SK-N-SH treated with all-trans-retinoic acid at 6 μM for 48 hours (cell line): ENCODE results near the gene SCFD2.
A peak's percentile ranks its signal among the peaks of the same experiment; 100 is the strongest.

Experiments used
- ATAC-seq: fragments of 200-7000 bp; cut with Tn5 transposase; 3 replicates; pipeline ENCODE4 v1.9.1; 2020; ENCODE audit warnings: mild to moderate bottlenecking, moderate library complexity
- ARNTL ChIP-seq: fragments of 450-650 bp; formaldehyde crosslinking; IDR thresholded peaks from 2 replicates; pipeline ENCODE4 v1.5.0; 2020; ENCODE audit warnings: low read depth, mild to moderate bottlenecking, moderate library complexity, borderline replicate concordance
- CSDC2 ChIP-seq: fragments of 250-450 bp; sonication (Bioruptor Pico); IDR thresholded peaks from 2 replicates; pipeline ENCODE4 v1.5.0; 2020; ENCODE audit warnings: mild to moderate bottlenecking, moderate library complexity
- ESRRG ChIP-seq: fragments of 250-450 bp; sonication (Bioruptor Pico); IDR thresholded peaks from 2 replicates; pipeline ENCODE4 v1.6.1; 2021; ENCODE audit warnings: mild to moderate bottlenecking
- GLIS3 ChIP-seq: fragments of 250-450 bp; sonication (Bioruptor Pico); IDR thresholded peaks from 2 replicates; pipeline ENCODE4 v1.5.0; 2020; ENCODE audit warnings: mild to moderate bottlenecking, moderate library complexity
- ISL1 ChIP-seq: fragments of 250-450 bp; sonication (Bioruptor Pico); IDR thresholded peaks from 2 replicates; pipeline ENCODE4 v2.1.2; 2022; ENCODE audit warnings: mild to moderate bottlenecking, moderate library complexity
- PPARA ChIP-seq: fragments of 250-450 bp; sonication (Bioruptor Pico); IDR thresholded peaks from 2 replicates; pipeline ENCODE4 v1.5.0; 2020; ENCODE audit warnings: mild to moderate bottlenecking, borderline replicate concordance
- SNAI2 ChIP-seq: fragments of 250-450 bp; sonication (Bioruptor Pico); IDR thresholded peaks from 2 replicates; pipeline ENCODE4 v1.5.0; 2020; ENCODE audit warnings: mild to moderate bottlenecking, moderate library complexity
- TCF4 ChIP-seq: fragments of 250-450 bp; sonication (Bioruptor Pico); IDR thresholded peaks from 2 replicates; pipeline ENCODE4 v1.8.0; 2021; ENCODE audit warnings: mild to moderate bottlenecking, moderate library complexity, borderline replicate concordance
- TOX ChIP-seq: fragments of 250-450 bp; sonication (Bioruptor Pico); IDR thresholded peaks from 2 replicates; pipeline ENCODE4 v1.8.0; 2021; ENCODE audit warnings: mild to moderate bottlenecking, moderate library complexity, borderline replicate concordance
- ZFP3 ChIP-seq: fragments of 250-450 bp; sonication (Bioruptor Pico); IDR thresholded peaks from 2 replicates; pipeline ENCODE4 v1.5.0; 2020; ENCODE audit warnings: mild to moderate bottlenecking, moderate library complexity
- ZFP30 ChIP-seq: fragments of 450-650 bp; formaldehyde crosslinking; IDR thresholded peaks from 2 replicates; pipeline ENCODE4 v1.5.0; 2022; ENCODE audit warnings: mild to moderate bottlenecking, moderate library complexity
- ZNF565 ChIP-seq: fragments of 450-650 bp; formaldehyde crosslinking; conservative IDR thresholded peaks from 2 replicates; pipeline ENCODE4 v1.5.0; 2020; ENCODE audit warnings: low read depth, mild to moderate bottlenecking, moderate library complexity
- ZNF8 ChIP-seq: fragments of 450-650 bp; formaldehyde crosslinking; IDR thresholded peaks from 2 replicates; pipeline ENCODE4 v1.5.0; 2020; ENCODE audit warnings: mild to moderate bottlenecking, moderate library complexity
- TF ChIP-seq, protein P1 (sequence below): fragments of 250-450 bp; sonication (Bioruptor Pico); IDR thresholded peaks from 2 replicates; pipeline ENCODE4 v1.5.0; 2020; ENCODE audit warnings: mild to moderate bottlenecking, moderate library complexity
- TF ChIP-seq, protein P2 (sequence below): fragments of 250-450 bp; sonication (Bioruptor Pico); IDR thresholded peaks from 2 replicates; pipeline ENCODE4 v1.5.1; 2020; ENCODE audit warnings: low read depth, mild to moderate bottlenecking, moderate library complexity
- TF ChIP-seq, protein P3 (sequence below): fragments of 250-450 bp; sonication (Bioruptor Pico); IDR thresholded peaks from 2 replicates; pipeline ENCODE4 v1.8.0; 2021; ENCODE audit warnings: low read depth, mild to moderate bottlenecking, moderate library complexity, borderline replicate concordance
- TF ChIP-seq, protein P4 (sequence below): fragments of 250-450 bp; sonication (Bioruptor Pico); IDR thresholded peaks from 2 replicates; pipeline ENCODE4 v1.8.0; 2020; ENCODE audit warnings: mild to moderate bottlenecking, moderate library complexity, borderline replicate concordance
- TF ChIP-seq, protein P5 (sequence below): fragments of 250-450 bp; sonication (Bioruptor Pico); IDR thresholded peaks from 2 replicates; pipeline ENCODE4 v1.5.1; 2021; ENCODE audit warnings: mild to moderate bottlenecking, moderate library complexity

The SCFD2 gene

DNA sequence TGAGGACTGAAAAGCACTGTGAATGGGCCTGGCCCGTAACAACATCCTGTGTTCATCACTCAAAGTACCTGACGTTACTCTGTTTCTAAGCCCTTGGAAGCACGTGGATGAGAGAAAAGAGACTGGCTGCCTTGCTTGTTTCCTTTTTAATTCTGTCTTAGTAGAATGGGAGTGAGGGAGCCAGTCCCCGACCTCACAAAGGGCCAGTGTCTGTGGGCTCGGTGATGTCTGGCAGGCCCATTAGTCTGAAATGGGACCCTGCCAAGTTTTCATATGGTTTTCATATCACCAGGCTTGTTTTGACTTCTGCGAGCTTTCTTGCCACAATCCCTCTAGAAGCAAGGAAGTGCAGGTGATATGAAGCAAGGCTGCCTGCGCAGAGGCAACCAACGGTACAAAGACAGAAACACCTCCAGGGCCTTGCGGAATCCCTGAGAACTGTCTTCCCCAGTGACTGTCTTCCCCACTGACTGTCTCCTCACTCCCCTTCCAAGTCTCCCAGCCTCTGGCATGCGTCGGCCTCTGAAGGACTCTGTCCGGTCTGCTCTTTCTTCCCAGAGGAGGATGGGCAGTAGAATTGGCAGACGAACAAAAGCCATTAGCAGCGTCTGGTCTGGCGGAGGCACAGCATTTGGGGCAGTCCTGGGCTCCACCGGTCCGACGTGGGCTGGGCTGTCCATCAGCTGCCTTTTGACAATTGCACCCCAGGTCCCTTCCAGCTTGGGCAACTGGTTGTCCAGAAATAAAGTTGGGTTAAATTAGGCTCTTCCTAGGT lies 524.0 kb downstream of the SCFD2 start:
- peak; percentile 86 for ATAC-seq
- TF ChIP-seq ZFP30 (CRISPR knock-in tag) (no peak), CSDC2 (CRISPR knock-in tag) (0 out of 2 replicates have a peak, but pooled peaks have one; percentile 39), ISL1 (CRISPR knock-in tag) (peak; percentile 50), ZFP3 (CRISPR knock-in tag) (0 out of 2 replicates have a peak, but pooled peaks have one; percentile 55), TCF4 (CRISPR knock-in tag) (no peak; the same call in 1 of the 2 replicates), ZNF8 (CRISPR knock-in tag) (0 out of 2 replicates have a peak, but pooled peaks have one; percentile 4)
- TF ChIP-seq, protein P1, sequence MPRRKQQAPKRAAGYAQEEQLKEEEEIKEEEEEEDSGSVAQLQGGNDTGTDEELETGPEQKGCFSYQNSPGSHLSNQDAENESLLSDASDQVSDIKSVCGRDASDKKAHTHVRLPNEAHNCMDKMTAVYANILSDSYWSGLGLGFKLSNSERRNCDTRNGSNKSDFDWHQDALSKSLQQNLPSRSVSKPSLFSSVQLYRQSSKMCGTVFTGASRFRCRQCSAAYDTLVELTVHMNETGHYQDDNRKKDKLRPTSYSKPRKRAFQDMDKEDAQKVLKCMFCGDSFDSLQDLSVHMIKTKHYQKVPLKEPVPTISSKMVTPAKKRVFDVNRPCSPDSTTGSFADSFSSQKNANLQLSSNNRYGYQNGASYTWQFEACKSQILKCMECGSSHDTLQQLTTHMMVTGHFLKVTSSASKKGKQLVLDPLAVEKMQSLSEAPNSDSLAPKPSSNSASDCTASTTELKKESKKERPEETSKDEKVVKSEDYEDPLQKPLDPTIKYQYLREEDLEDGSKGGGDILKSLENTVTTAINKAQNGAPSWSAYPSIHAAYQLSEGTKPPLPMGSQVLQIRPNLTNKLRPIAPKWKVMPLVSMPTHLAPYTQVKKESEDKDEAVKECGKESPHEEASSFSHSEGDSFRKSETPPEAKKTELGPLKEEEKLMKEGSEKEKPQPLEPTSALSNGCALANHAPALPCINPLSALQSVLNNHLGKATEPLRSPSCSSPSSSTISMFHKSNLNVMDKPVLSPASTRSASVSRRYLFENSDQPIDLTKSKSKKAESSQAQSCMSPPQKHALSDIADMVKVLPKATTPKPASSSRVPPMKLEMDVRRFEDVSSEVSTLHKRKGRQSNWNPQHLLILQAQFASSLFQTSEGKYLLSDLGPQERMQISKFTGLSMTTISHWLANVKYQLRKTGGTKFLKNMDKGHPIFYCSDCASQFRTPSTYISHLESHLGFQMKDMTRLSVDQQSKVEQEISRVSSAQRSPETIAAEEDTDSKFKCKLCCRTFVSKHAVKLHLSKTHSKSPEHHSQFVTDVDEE (CRISPR knock-in tag): peak; percentile 72; the same call in 1 of the 2 replicates
- TF ChIP-seq, protein P2, sequence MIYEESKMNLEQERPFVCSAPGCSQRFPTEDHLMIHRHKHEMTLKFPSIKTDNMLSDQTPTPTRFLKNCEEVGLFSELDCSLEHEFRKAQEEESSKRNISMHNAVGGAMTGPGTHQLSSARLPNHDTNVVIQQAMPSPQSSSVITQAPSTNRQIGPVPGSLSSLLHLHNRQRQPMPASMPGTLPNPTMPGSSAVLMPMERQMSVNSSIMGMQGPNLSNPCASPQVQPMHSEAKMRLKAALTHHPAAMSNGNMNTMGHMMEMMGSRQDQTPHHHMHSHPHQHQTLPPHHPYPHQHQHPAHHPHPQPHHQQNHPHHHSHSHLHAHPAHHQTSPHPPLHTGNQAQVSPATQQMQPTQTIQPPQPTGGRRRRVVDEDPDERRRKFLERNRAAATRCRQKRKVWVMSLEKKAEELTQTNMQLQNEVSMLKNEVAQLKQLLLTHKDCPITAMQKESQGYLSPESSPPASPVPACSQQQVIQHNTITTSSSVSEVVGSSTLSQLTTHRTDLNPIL: no peak
- TF ChIP-seq, protein P3, sequence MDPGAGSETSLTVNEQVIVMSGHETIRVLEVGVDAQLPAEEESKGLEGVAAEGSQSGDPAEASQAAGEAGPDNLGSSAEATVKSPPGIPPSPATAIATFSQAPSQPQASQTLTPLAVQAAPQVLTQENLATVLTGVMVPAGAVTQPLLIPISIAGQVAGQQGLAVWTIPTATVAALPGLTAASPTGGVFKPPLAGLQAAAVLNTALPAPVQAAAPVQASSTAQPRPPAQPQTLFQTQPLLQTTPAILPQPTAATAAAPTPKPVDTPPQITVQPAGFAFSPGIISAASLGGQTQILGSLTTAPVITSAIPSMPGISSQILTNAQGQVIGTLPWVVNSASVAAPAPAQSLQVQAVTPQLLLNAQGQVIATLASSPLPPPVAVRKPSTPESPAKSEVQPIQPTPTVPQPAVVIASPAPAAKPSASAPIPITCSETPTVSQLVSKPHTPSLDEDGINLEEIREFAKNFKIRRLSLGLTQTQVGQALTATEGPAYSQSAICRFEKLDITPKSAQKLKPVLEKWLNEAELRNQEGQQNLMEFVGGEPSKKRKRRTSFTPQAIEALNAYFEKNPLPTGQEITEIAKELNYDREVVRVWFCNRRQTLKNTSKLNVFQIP: no peak

DNA sequence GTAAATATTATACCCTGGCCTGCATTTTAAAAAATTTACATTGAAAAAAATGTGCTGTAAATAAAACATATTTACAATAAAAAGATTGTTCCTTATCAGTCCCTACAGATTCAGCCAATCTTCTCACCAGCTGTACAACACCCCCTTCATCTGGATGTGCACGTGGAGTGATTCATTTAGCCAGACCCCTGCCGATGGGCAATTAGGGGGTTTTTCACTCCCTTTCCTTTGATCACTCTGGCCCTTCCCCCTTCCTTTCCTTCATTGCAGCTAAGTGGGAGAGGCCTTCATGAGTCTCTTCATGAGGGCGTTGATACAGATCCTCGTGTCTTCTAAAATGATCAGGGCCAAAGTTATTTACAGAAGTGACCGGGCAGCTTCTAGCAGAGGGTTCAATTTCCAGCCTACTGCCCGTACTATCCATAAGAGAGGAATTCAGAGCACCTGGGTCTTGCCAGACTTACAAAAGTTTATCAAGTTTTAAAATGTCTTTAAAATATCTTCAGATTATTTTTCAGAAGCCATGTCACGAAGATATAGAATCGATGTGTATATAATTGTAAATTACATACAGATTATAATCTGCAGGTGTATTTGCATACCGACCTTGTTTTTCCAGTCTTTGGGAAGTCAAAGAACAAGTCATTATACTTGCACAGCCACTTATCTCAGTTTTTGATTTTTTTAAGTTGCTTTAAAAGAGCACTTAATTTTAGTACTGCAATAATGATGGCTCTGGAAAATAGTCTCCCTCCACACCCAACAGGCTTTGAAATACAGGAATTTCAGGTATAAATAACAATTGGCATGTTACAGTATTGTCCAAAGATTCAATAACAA lies 525.1 kb downstream of the SCFD2 start:
- no peak for ATAC-seq
- TF ChIP-seq SNAI2 (CRISPR knock-in tag) (no peak), ZNF8 (CRISPR knock-in tag) (no peak), ESRRG (CRISPR knock-in tag) (no peak), ARNTL (no peak), ZNF565 (CRISPR knock-in tag) (no peak), TOX (CRISPR knock-in tag) (no peak), GLIS3 (CRISPR knock-in tag) (no peak), PPARA (CRISPR knock-in tag) (no peak), TCF4 (CRISPR knock-in tag) (no peak)
- TF ChIP-seq, protein P4, sequence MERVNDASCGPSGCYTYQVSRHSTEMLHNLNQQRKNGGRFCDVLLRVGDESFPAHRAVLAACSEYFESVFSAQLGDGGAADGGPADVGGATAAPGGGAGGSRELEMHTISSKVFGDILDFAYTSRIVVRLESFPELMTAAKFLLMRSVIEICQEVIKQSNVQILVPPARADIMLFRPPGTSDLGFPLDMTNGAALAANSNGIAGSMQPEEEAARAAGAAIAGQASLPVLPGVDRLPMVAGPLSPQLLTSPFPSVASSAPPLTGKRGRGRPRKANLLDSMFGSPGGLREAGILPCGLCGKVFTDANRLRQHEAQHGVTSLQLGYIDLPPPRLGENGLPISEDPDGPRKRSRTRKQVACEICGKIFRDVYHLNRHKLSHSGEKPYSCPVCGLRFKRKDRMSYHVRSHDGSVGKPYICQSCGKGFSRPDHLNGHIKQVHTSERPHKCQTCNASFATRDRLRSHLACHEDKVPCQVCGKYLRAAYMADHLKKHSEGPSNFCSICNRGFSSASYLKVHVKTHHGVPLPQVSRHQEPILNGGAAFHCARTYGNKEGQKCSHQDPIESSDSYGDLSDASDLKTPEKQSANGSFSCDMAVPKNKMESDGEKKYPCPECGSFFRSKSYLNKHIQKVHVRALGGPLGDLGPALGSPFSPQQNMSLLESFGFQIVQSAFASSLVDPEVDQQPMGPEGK (CRISPR knock-in tag): no peak
- TF ChIP-seq, protein P1 (CRISPR knock-in tag): no peak
- TF ChIP-seq, protein P5, sequence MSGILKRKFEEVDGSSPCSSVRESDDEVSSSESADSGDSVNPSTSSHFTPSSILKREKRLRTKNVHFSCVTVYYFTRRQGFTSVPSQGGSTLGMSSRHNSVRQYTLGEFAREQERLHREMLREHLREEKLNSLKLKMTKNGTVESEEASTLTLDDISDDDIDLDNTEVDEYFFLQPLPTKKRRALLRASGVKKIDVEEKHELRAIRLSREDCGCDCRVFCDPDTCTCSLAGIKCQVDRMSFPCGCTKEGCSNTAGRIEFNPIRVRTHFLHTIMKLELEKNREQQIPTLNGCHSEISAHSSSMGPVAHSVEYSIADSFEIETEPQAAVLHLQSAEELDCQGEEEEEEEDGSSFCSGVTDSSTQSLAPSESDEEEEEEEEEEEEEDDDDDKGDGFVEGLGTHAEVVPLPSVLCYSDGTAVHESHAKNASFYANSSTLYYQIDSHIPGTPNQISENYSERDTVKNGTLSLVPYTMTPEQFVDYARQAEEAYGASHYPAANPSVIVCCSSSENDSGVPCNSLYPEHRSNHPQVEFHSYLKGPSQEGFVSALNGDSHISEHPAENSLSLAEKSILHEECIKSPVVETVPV (CRISPR knock-in tag): no peak
- TF ChIP-seq, protein P3: no peak
